WTC11 (cell line): ENCODE data around the gene PRRT1. TPM values are rescaled to one million over a fixed set of nuclear protein-coding genes. Genes with fewer than 3 reads are reported as not detected.

Experiments used
- ATAC-seq: fragments of 200-7000 bp; cut with Tn5 transposase; 2 replicates; pipeline ENCODE4 v1.10.0; 2021; ENCODE audit warnings: mild to moderate bottlenecking, moderate library complexity
- CTCF ChIA-PET: fragments of 300-600 bp; sonication (Branson Sonifier 250); formaldehyde crosslinking; loops from one replicate; lab custom pipeline; 2021; ENCODE audit warnings: antibody characterized with exemption; lab: Charles Lee
- POLR2A ChIA-PET: fragments of 350-600 bp; sonication (Branson Sonifier 250); formaldehyde crosslinking; loops from one replicate; lab custom pipeline; 2021; ENCODE audit warnings: antibody characterized with exemption; lab: Charles Lee
- DNase-seq: peaks from one replicate; pipeline ENCODE4 v3.0.0; 2021; ENCODE audit warnings: low spot score
- H3K27ac Mint-ChIP-seq: 2 replicates; pipeline ENCODE4 v1.8.0; 2021; ENCODE audit warnings: mixed read lengths
- H3K27me3 Mint-ChIP-seq: 2 replicates; pipeline ENCODE4 v1.8.0; 2021; ENCODE audit warnings: low read depth, mild to moderate bottlenecking, moderate library complexity, mixed read lengths
- H3K36me3 Mint-ChIP-seq: 2 replicates; pipeline ENCODE4 v1.8.0; 2021; ENCODE audit warnings: mixed read lengths
- H3K4me1 Mint-ChIP-seq: 2 replicates; pipeline ENCODE4 v1.8.0; 2022; ENCODE audit warnings: mixed read lengths
- H3K4me3 Mint-ChIP-seq: 2 replicates; pipeline ENCODE4 v1.8.0; 2021; ENCODE audit warnings: mild to moderate bottlenecking, moderate library complexity, mixed read lengths
- H3K9me3 Mint-ChIP-seq: 2 replicates; pipeline ENCODE4 v1.8.0; 2021; ENCODE audit warnings: mixed read lengths
- CREB1 ChIP-seq: sonication (generic); formaldehyde crosslinking; IDR thresholded peaks from 2 replicates; pipeline ENCODE4 v1.8.0; 2023; ENCODE audit warnings: mild to moderate bottlenecking, missing genetic modification reagents
- CREM ChIP-seq: sonication (generic); formaldehyde crosslinking; IDR thresholded peaks from 2 replicates; pipeline ENCODE4 v1.8.1; 2022; ENCODE audit warnings: mild to moderate bottlenecking, missing genetic modification reagents, moderate library complexity
- EMX1 ChIP-seq: fragments of 250-450 bp; sonication (Bioruptor Pico); IDR thresholded peaks from 2 replicates; pipeline ENCODE4 v1.8.0; 2021; ENCODE audit warnings: mild to moderate bottlenecking
- FOXK1 ChIP-seq: sonication (generic); formaldehyde crosslinking; IDR thresholded peaks from 2 replicates; pipeline ENCODE4 v1.8.0; 2022; ENCODE audit warnings: mild to moderate bottlenecking, moderate library complexity, missing genetic modification reagents
- GABPB1 ChIP-seq: sonication (generic); formaldehyde crosslinking; IDR thresholded peaks from 2 replicates; pipeline ENCODE4 v1.8.1; 2023; ENCODE audit warnings: mild to moderate bottlenecking, missing genetic modification reagents
- MYBL2 ChIP-seq: sonication (generic); formaldehyde crosslinking; IDR thresholded peaks from 2 replicates; pipeline ENCODE4 v1.8.1; 2023; ENCODE audit warnings: mild to moderate bottlenecking, moderate library complexity, missing genetic modification reagents
- NFATC4 ChIP-seq: fragments of 250-450 bp; sonication (Bioruptor Pico); IDR thresholded peaks from 2 replicates; pipeline ENCODE4 v1.9.0; 2021; ENCODE audit warnings: mild to moderate bottlenecking
- PRRX2 ChIP-seq: fragments of 250-450 bp; sonication (Bioruptor Pico); IDR thresholded peaks from 2 replicates; pipeline ENCODE4 v1.8.0; 2021; ENCODE audit warnings: mild to moderate bottlenecking
- TEAD4 ChIP-seq: sonication (generic); formaldehyde crosslinking; IDR thresholded peaks from 2 replicates; pipeline ENCODE4 v1.8.0; 2022; ENCODE audit warnings: mild to moderate bottlenecking, missing genetic modification reagents
- ZBTB21 ChIP-seq: sonication (generic); formaldehyde crosslinking; IDR thresholded peaks from 2 replicates; pipeline ENCODE4 v1.8.1; 2023; ENCODE audit warnings: mild to moderate bottlenecking, missing genetic modification reagents, borderline replicate concordance
- ZNF121 ChIP-seq: sonication (generic); formaldehyde crosslinking; IDR thresholded peaks from 2 replicates; pipeline ENCODE4 v1.8.0; 2023; ENCODE audit warnings: missing genetic modification reagents
- ZNF232 ChIP-seq: sonication (generic); formaldehyde crosslinking; IDR thresholded peaks from 2 replicates; pipeline ENCODE4 v1.8.0; 2022; ENCODE audit warnings: mild to moderate bottlenecking, missing genetic modification reagents
- total RNA-seq: library from RNA; stranded (reverse); gene quantifications from 3 replicates; pipeline ENCODE4 v1.2.3, GENCODE V29; 2021
- TF ChIP-seq, protein P1 (sequence below): sonication (generic); formaldehyde crosslinking; IDR thresholded peaks from 2 replicates; pipeline ENCODE4 v1.8.1; 2022; ENCODE audit warnings: low read depth, mild to moderate bottlenecking, moderate library complexity, missing genetic modification reagents, borderline replicate concordance
- TF ChIP-seq, protein P2 (sequence below): sonication (generic); formaldehyde crosslinking; IDR thresholded peaks from 2 replicates; pipeline ENCODE4 v1.8.0; 2022; ENCODE audit warnings: missing genetic modification reagents
- TF ChIP-seq, protein P3 (sequence below): sonication (generic); formaldehyde crosslinking; IDR thresholded peaks from 2 replicates; pipeline ENCODE4 v1.8.0; 2022; ENCODE audit warnings: mild to moderate bottlenecking, missing genetic modification reagents
- TF ChIP-seq, protein P4 (sequence below): sonication (generic); formaldehyde crosslinking; IDR thresholded peaks from 2 replicates; pipeline ENCODE4 v1.8.1; 2023; ENCODE audit warnings: mild to moderate bottlenecking, missing genetic modification reagents
- TF ChIP-seq, protein P5 (sequence below): sonication (generic); formaldehyde crosslinking; conservative IDR thresholded peaks from 2 replicates; pipeline ENCODE4 v1.8.1; 2022; ENCODE audit warnings: mild to moderate bottlenecking, missing genetic modification reagents
- TF ChIP-seq, protein P6 (sequence below): fragments of 250-450 bp; sonication (Bioruptor Pico); IDR thresholded peaks from 2 replicates; pipeline ENCODE4 v1.9.0; 2021; ENCODE audit warnings: mild to moderate bottlenecking

Gene PRRT1
- total RNA-seq, 1 experiment from 2014 or later = 1.6 TPM

DNA sequence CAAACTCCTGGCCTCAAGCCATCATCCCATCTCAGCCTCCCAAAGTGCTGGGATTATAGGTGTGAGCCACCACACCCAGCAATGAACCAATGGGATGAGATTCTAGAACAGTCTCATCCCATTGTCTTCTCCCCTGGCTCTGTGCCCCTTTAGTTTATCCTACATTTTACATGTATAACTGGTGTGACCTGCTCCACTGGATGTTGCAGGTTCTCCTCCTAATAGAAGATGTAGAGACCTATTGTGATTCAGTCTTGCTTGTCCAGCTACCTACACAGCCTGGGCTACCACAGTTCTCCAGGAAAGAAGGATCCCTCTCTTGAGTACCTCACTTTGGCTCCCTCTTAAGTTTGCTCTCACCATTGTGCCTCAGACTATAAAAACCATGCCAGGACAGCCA, 19.6 kb downstream of the PRRT1 start:
- POLR2A ChIA-PET = no interaction called here
- H3K36me3 Mint-ChIP-seq = no peaks in the 10 kb centered on the region

More for the DNA sequence above, 19.6 kb downstream of the PRRT1 start:
- TF ChIP-seq, protein P1, sequence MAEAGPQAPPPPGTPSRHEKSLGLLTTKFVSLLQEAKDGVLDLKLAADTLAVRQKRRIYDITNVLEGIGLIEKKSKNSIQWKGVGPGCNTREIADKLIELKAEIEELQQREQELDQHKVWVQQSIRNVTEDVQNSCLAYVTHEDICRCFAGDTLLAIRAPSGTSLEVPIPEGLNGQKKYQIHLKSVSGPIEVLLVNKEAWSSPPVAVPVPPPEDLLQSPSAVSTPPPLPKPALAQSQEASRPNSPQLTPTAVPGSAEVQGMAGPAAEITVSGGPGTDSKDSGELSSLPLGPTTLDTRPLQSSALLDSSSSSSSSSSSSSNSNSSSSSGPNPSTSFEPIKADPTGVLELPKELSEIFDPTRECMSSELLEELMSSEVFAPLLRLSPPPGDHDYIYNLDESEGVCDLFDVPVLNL (CRISPR knock-in tag) = no peak
- TF ChIP-seq TEAD4 (CRISPR knock-in tag) (no peak), PRRX2 (CRISPR knock-in tag) (no peak), ZNF232 (no peak), ZBTB21 (no peak), FOXK1 (CRISPR knock-in tag) (no peak), NFATC4 (no peak), MYBL2 (CRISPR knock-in tag) (no peak), CREB1 (no peak), EMX1 (CRISPR knock-in tag) (no peak), GABPB1 (CRISPR knock-in tag) (no peak), CREM (CRISPR knock-in tag) (no peak), ZNF121 (CRISPR knock-in tag) (no peak)
- TF ChIP-seq, protein P2, sequence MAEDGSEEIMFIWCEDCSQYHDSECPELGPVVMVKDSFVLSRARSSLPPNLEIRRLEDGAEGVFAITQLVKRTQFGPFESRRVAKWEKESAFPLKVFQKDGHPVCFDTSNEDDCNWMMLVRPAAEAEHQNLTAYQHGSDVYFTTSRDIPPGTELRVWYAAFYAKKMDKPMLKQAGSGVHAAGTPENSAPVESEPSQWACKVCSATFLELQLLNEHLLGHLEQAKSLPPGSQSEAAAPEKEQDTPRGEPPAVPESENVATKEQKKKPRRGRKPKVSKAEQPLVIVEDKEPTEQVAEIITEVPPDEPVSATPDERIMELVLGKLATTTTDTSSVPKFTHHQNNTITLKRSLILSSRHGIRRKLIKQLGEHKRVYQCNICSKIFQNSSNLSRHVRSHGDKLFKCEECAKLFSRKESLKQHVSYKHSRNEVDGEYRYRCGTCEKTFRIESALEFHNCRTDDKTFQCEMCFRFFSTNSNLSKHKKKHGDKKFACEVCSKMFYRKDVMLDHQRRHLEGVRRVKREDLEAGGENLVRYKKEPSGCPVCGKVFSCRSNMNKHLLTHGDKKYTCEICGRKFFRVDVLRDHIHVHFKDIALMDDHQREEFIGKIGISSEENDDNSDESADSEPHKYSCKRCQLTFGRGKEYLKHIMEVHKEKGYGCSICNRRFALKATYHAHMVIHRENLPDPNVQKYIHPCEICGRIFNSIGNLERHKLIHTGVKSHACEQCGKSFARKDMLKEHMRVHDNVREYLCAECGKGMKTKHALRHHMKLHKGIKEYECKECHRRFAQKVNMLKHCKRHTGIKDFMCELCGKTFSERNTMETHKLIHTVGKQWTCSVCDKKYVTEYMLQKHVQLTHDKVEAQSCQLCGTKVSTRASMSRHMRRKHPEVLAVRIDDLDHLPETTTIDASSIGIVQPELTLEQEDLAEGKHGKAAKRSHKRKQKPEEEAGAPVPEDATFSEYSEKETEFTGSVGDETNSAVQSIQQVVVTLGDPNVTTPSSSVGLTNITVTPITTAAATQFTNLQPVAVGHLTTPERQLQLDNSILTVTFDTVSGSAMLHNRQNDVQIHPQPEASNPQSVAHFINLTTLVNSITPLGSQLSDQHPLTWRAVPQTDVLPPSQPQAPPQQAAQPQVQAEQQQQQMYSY (CRISPR knock-in tag) = no peak
- TF ChIP-seq, protein P3, sequence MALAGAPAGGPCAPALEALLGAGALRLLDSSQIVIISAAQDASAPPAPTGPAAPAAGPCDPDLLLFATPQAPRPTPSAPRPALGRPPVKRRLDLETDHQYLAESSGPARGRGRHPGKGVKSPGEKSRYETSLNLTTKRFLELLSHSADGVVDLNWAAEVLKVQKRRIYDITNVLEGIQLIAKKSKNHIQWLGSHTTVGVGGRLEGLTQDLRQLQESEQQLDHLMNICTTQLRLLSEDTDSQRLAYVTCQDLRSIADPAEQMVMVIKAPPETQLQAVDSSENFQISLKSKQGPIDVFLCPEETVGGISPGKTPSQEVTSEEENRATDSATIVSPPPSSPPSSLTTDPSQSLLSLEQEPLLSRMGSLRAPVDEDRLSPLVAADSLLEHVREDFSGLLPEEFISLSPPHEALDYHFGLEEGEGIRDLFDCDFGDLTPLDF (CRISPR knock-in tag) = no peak
- TF ChIP-seq, protein P4, sequence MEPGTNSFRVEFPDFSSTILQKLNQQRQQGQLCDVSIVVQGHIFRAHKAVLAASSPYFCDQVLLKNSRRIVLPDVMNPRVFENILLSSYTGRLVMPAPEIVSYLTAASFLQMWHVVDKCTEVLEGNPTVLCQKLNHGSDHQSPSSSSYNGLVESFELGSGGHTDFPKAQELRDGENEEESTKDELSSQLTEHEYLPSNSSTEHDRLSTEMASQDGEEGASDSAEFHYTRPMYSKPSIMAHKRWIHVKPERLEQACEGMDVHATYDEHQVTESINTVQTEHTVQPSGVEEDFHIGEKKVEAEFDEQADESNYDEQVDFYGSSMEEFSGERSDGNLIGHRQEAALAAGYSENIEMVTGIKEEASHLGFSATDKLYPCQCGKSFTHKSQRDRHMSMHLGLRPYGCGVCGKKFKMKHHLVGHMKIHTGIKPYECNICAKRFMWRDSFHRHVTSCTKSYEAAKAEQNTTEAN (CRISPR knock-in tag) = no peak
- TF ChIP-seq, protein P5, sequence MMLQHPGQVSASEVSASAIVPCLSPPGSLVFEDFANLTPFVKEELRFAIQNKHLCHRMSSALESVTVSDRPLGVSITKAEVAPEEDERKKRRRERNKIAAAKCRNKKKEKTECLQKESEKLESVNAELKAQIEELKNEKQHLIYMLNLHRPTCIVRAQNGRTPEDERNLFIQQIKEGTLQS (CRISPR knock-in tag) = no peak
- TF ChIP-seq, protein P6, sequence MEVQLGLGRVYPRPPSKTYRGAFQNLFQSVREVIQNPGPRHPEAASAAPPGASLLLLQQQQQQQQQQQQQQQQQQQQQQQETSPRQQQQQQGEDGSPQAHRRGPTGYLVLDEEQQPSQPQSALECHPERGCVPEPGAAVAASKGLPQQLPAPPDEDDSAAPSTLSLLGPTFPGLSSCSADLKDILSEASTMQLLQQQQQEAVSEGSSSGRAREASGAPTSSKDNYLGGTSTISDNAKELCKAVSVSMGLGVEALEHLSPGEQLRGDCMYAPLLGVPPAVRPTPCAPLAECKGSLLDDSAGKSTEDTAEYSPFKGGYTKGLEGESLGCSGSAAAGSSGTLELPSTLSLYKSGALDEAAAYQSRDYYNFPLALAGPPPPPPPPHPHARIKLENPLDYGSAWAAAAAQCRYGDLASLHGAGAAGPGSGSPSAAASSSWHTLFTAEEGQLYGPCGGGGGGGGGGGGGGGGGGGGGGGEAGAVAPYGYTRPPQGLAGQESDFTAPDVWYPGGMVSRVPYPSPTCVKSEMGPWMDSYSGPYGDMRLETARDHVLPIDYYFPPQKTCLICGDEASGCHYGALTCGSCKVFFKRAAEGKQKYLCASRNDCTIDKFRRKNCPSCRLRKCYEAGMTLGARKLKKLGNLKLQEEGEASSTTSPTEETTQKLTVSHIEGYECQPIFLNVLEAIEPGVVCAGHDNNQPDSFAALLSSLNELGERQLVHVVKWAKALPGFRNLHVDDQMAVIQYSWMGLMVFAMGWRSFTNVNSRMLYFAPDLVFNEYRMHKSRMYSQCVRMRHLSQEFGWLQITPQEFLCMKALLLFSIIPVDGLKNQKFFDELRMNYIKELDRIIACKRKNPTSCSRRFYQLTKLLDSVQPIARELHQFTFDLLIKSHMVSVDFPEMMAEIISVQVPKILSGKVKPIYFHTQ = no peak
- DNase-seq (no peak), ATAC-seq (no peak)
- H3K9me3 Mint-ChIP-seq = no peaks in the 10 kb centered on the region
- CTCF ChIA-PET = interaction anchor here (0.6 to 6.1 kb wide), 2 partner anchors 14 kb away, joined by 3 to 63 read pairs; no protein-coding TSS in a partner anchor
- H3K27ac Mint-ChIP-seq = no peak overlapping the region
- H3K4me3 Mint-ChIP-seq = peak overlapping the region; percentile 45; the same call in 1 of the 2 replicates
- H3K4me1 Mint-ChIP-seq = peaks cover 17% of the 10 kb centered on the region
- peaks cover 24% of the 10 kb centered on the region for H3K27me3 Mint-ChIP-seq
